GM12891 (cell line): ENCODE results near the gene CFAP100.

Experiments used
- PAX5 ChIP-seq: IDR thresholded peaks from 2 replicates; pipeline ENCODE4 v1.6.1; 2011; ENCODE audit warnings: low read length, moderate library complexity, mild to moderate bottlenecking; ENCODE audit not compliant: insufficient read depth, severe bottlenecking
- POLR2A ChIP-seq: IDR thresholded peaks from 2 replicates; pipeline ENCODE4 v1.6.1; 2011; ENCODE audit warnings: low read depth, low read length, control low read depth
- POLR2AphosphoS5 ChIP-seq: IDR thresholded peaks from 2 replicates; pipeline ENCODE4 v1.6.1; 2011; ENCODE audit warnings: low read depth, low read length, control low read depth
- POU2F2 ChIP-seq: IDR thresholded peaks from 2 replicates; pipeline ENCODE4 v1.6.1; 2011; ENCODE audit warnings: low read depth, mild to moderate bottlenecking, control low read depth, low read length, moderate library complexity
- SPI1 ChIP-seq: IDR thresholded peaks from 2 replicates; pipeline ENCODE4 v1.6.1; 2011; ENCODE audit warnings: low read depth, low read length, control low read depth
- TAF1 ChIP-seq: IDR thresholded peaks from 2 replicates; pipeline ENCODE4 v1.6.1; 2011; ENCODE audit warnings: low read depth, low read length, control low read depth

GRCh38 chr3:126349071-126349470 lies 45.6 kb upstream of the CFAP100 start:
- TF ChIP-seq TAF1 (no peak), POLR2A (no peak), SPI1 (no peak), POLR2AphosphoS5 (no peak), PAX5 (no peak), POU2F2 (no peak)
